Dendritic cell treated with granulocyte-macrophage colony-stimulating factor and Interleukin-4, amounts not matched to agents 40 ng/mL and 50 ng/mL, for 4 days (primary cell): ENCODE results near the gene CRTAP.
A peak's percentile ranks its signal among the peaks of the same experiment; 100 is the strongest.
"Not testable (repeated sequence)": the region's sequence is repeated elsewhere in the genome, so short reads cannot be mapped to it uniquely, and the experiment has no call there.

Source experiments
- H3K27ac Mint-ChIP-seq: one replicate; pipeline ENCODE4 v1.8.0; 2022; ENCODE audit warnings: mild to moderate bottlenecking, mixed read lengths
- H3K27me3 Mint-ChIP-seq: one replicate; pipeline ENCODE4 v1.8.0; 2022; ENCODE audit warnings: mild to moderate bottlenecking, mixed read lengths
- H3K36me3 Mint-ChIP-seq: one replicate; pipeline ENCODE4 v1.8.0; 2022; ENCODE audit warnings: low read depth, mixed read lengths
- H3K4me1 Mint-ChIP-seq: one replicate; pipeline ENCODE4 v1.8.0; 2022; ENCODE audit warnings: low read depth, mixed read lengths
- H3K4me3 Mint-ChIP-seq: one replicate; pipeline ENCODE4 v1.8.0; 2022; ENCODE audit warnings: mild to moderate bottlenecking, moderate library complexity, mixed read lengths
- H3K9me3 Mint-ChIP-seq: one replicate; pipeline ENCODE4 v1.8.0; 2022; ENCODE audit warnings: mixed read lengths
- intact Hi-C: fragments of 100-400 bp; cut with micrococcal nuclease; formaldehyde crosslinking; loops from one replicate; pipeline ENCODE4 v1.15.0; 2022

CRTAP gene

GRCh38 chr3:33113772-33114621 is at the start of gene CRTAP:
Gene CRTAP, plus strand, starts transcription at chr3:33114014. Its CDS starts 64 bp downstream, at chr3:33114078.
- H3K27me3 Mint-ChIP-seq = no peaks in the 10 kb centered on the region

GRCh38 chr3:33064929-33065328 is 48.9 kb upstream of the CRTAP start:
- Mint-ChIP-seq H3K27ac (no peak overlapping the region), H3K4me1 (peaks cover 30% of the 10 kb centered on the region)

More at GRCh38 chr3:33113772-33114621, at the start of gene CRTAP:
- Mint-ChIP-seq H3K27ac (peak within 1 kb of the TSS; percentile 91), H3K9me3 (no peaks in the 10 kb centered on the region), H3K4me1 (peaks cover 53% of the 10 kb centered on the region), H3K36me3 (peaks cover 24% of the 10 kb centered on the region), H3K4me3 (peak within 1 kb of the TSS; percentile 91)
- intact Hi-C loops = loop anchor here (1.0 kb wide), 1 partner anchor 18 kb away; no protein-coding TSS in a partner anchor

GRCh38 chr3:33067484-33067883 is 46.3 kb upstream of the CRTAP start:
- H3K36me3 Mint-ChIP-seq = peaks cover 98% of the 10 kb centered on the region
- H3K9me3 Mint-ChIP-seq = no peaks in the 10 kb centered on the region
- H3K27ac Mint-ChIP-seq = no peak overlapping the region
- intact Hi-C loops = loop anchor here (10.0 kb wide), 2 partner anchors 53 to 333 kb away; no protein-coding TSS in a partner anchor
- no peaks in the 10 kb centered on the region for H3K27me3 Mint-ChIP-seq
- H3K4me1 Mint-ChIP-seq = peaks cover 22% of the 10 kb centered on the region
- H3K4me3 Mint-ChIP-seq = no peak overlapping the region

More at GRCh38 chr3:33064929-33065328, 48.9 kb upstream of the CRTAP start:
- H3K36me3 Mint-ChIP-seq = peaks cover 98% of the 10 kb centered on the region
- no peaks in the 10 kb centered on the region for H3K27me3 Mint-ChIP-seq
- no peaks in the 10 kb centered on the region for H3K9me3 Mint-ChIP-seq
- intact Hi-C loops = loop anchor here (1.0 to 10.0 kb wide), 3 partner anchors 50 to 330 kb away; no protein-coding TSS in a partner anchor
- H3K4me3 Mint-ChIP-seq = no peak overlapping the region

- not testable (repeated sequence) for H3K27me3 Mint-ChIP-seq, H3K27ac Mint-ChIP-seq
- intact Hi-C loops = loop anchor here (10.0 kb wide), 2 partner anchors 55 to 335 kb away; no protein-coding TSS in a partner anchor
These were observed 44.0 kb upstream of the CRTAP start for GRCh38 chr3:33069862-33070261.

GRCh38 chr3:33071181-33071580 is 42.6 kb upstream of the CRTAP start:
- H3K27me3 Mint-ChIP-seq = no peaks in the 10 kb centered on the region
- peaks cover 43% of the 10 kb centered on the region for H3K4me1 Mint-ChIP-seq
- intact Hi-C loops = no loop called here
- peak overlapping the region; percentile 64 for H3K27ac Mint-ChIP-seq
- no peak overlapping the region for H3K4me3 Mint-ChIP-seq
- peaks cover 81% of the 10 kb centered on the region for H3K36me3 Mint-ChIP-seq
- H3K9me3 Mint-ChIP-seq = no peaks in the 10 kb centered on the region

More at GRCh38 chr3:33069862-33070261, 44.0 kb upstream of the CRTAP start:
- Mint-ChIP-seq H3K36me3 (peaks cover 81% of the 10 kb centered on the region), H3K4me1 (peaks cover 30% of the 10 kb centered on the region)
- not testable (repeated sequence) for H3K9me3 Mint-ChIP-seq, H3K4me3 Mint-ChIP-seq

- Mint-ChIP-seq H3K4me1 (peaks cover 50% of the 10 kb centered on the region), H3K4me3 (no peak overlapping the region), H3K27ac (peak overlapping the region; percentile 64), H3K36me3 (peaks cover 81% of the 10 kb centered on the region), H3K9me3 (no peaks in the 10 kb centered on the region), H3K27me3 (no peaks in the 10 kb centered on the region)
- intact Hi-C loops = no loop called here
These were observed 41.9 kb upstream of the CRTAP start for GRCh38 chr3:33071946-33072345.

GRCh38 chr3:33074217-33075067 is 39.4 kb upstream of the CRTAP start:
- Mint-ChIP-seq H3K27me3 (no peaks in the 10 kb centered on the region), H3K9me3 (no peaks in the 10 kb centered on the region), H3K36me3 (peaks cover 61% of the 10 kb centered on the region), H3K4me3 (no peak overlapping the region), H3K4me1 (peaks cover 55% of the 10 kb centered on the region), H3K27ac (peak overlapping the region; percentile 64)
- intact Hi-C loops = loop anchor here (1.0 kb wide), 1 partner anchor 127 kb away; no protein-coding TSS in a partner anchor

GRCh38 chr3:33075995-33076394 is 37.8 kb upstream of the CRTAP start:
- Mint-ChIP-seq H3K9me3 (no peaks in the 10 kb centered on the region), H3K4me1 (peaks cover 58% of the 10 kb centered on the region), H3K27ac (peak overlapping the region; percentile 37), H3K27me3 (no peaks in the 10 kb centered on the region), H3K4me3 (no peak overlapping the region), H3K36me3 (peaks cover 57% of the 10 kb centered on the region)
- intact Hi-C loops = no loop called here

- Mint-ChIP-seq H3K27me3 (no peaks in the 10 kb centered on the region), H3K36me3 (peaks cover 48% of the 10 kb centered on the region), H3K4me3 (no peak overlapping the region), H3K4me1 (peaks cover 59% of the 10 kb centered on the region), H3K27ac (no peak overlapping the region), H3K9me3 (no peaks in the 10 kb centered on the region)
- intact Hi-C loops = no loop called here
These were observed 36.9 kb upstream of the CRTAP start for GRCh38 chr3:33076952-33077351.

GRCh38 chr3:33077976-33078375 is 35.8 kb upstream of the CRTAP start:
- no peak overlapping the region for H3K27ac Mint-ChIP-seq
- H3K36me3 Mint-ChIP-seq = peaks cover 51% of the 10 kb centered on the region
- peaks cover 60% of the 10 kb centered on the region for H3K4me1 Mint-ChIP-seq
- no peaks in the 10 kb centered on the region for H3K27me3 Mint-ChIP-seq
- no peak overlapping the region for H3K4me3 Mint-ChIP-seq
- H3K9me3 Mint-ChIP-seq = no peaks in the 10 kb centered on the region
- intact Hi-C loops = no loop called here

- H3K27me3 Mint-ChIP-seq, H3K9me3 Mint-ChIP-seq, H3K27ac Mint-ChIP-seq, H3K4me3 Mint-ChIP-seq, intact Hi-C loops: not testable (repeated sequence)
- Mint-ChIP-seq H3K36me3 (peaks cover 56% of the 10 kb centered on the region), H3K4me1 (peaks cover 51% of the 10 kb centered on the region)
These were observed 34.0 kb upstream of the CRTAP start for GRCh38 chr3:33079813-33080212.

GRCh38 chr3:33081812-33082211 is 32.0 kb upstream of the CRTAP start:
- Mint-ChIP-seq H3K36me3 (peaks cover 50% of the 10 kb centered on the region), H3K27ac (no peak overlapping the region), H3K27me3 (no peaks in the 10 kb centered on the region), H3K4me1 (peaks cover 45% of the 10 kb centered on the region), H3K4me3 (no peak overlapping the region), H3K9me3 (no peaks in the 10 kb centered on the region)
- intact Hi-C loops = no loop called here

- H3K4me3 Mint-ChIP-seq = no peak overlapping the region
- peaks cover 59% of the 10 kb centered on the region for H3K4me1 Mint-ChIP-seq
- H3K27ac Mint-ChIP-seq = no peak overlapping the region
- intact Hi-C loops = no loop called here
- peaks cover 65% of the 10 kb centered on the region for H3K36me3 Mint-ChIP-seq
- H3K27me3 Mint-ChIP-seq = no peaks in the 10 kb centered on the region
- H3K9me3 Mint-ChIP-seq = no peaks in the 10 kb centered on the region
These were observed 29.9 kb upstream of the CRTAP start for GRCh38 chr3:33083958-33084357.

- Mint-ChIP-seq H3K4me1 (peaks cover 88% of the 10 kb centered on the region), H3K36me3 (peaks cover 85% of the 10 kb centered on the region), H3K27me3 (no peaks in the 10 kb centered on the region), H3K4me3 (no peak overlapping the region), H3K27ac (no peak overlapping the region), H3K9me3 (no peaks in the 10 kb centered on the region)
- intact Hi-C loops = no loop called here
These were observed 25.1 kb upstream of the CRTAP start for GRCh38 chr3:33088691-33089090.
